Left ventricle myocardium inferior (tissue), 1 donor: ENCODE data around the gene TFG. TPM values are rescaled to one million over a fixed set of nuclear protein-coding genes. Genes with fewer than 3 reads are reported as not detected.

ENCODE experiments used
- DNase-seq: peaks from one replicate; pipeline ENCODE4 v3.0.0-alpha.2; 2020
- H3K27ac ChIP-seq: fragments of 200-600 bp; replicated peaks from 2 replicates; pipeline ENCODE4 v1.8.0; 2021
- H3K27me3 ChIP-seq: fragments of 200-600 bp; 2 replicates; pipeline ENCODE4 v1.8.0; 2021; ENCODE audit warnings: low read depth
- H3K36me3 ChIP-seq: fragments of 200-600 bp; 2 replicates; pipeline ENCODE4 v1.8.0; 2021
- H3K4me1 ChIP-seq: fragments of 200-600 bp; 2 replicates; pipeline ENCODE4 v1.8.0; 2021
- H3K4me3 ChIP-seq: fragments of 200-600 bp; 2 replicates; pipeline ENCODE4 v1.8.0; 2021; ENCODE audit warnings: mild to moderate bottlenecking, moderate library complexity
- H3K9me3 ChIP-seq: fragments of 200-600 bp; replicated peaks from 2 replicates; pipeline ENCODE4 v1.8.0; 2021
- CTCF ChIP-seq: fragments of 200-600 bp; IDR thresholded peaks from 2 replicates; pipeline ENCODE4 v1.8.0; 2021; ENCODE audit warnings: antibody characterized with exemption, mild to moderate bottlenecking, borderline replicate concordance
- intact Hi-C: fragments of 100-400 bp; cut with micrococcal nuclease; formaldehyde crosslinking; loops from one replicate; pipeline ENCODE4 v1.11.0; 2022
- total RNA-seq: library from RNA; stranded (reverse); fragmentation: NEBNext Ultra II Directional; extraction: Animal tissue kit (Norgen Biotek cat#: 25700); gene quantifications from one replicate; pipeline ENCODE4 v1.2.1, GENCODE V29; 2021
- donor health status: DM: no; HTN: yes; CAD: no; lungs with severe emphysema.

The TFG gene
- total RNA-seq, 1 donor from 2014 or later, result 114 TPM

GRCh38 chr3:100709842-100710260 lies 557 bp downstream of the TFG start:
- DNase-seq, result no peak
- Histone ChIP-seq H3K27ac (peak overlapping the region; percentile 96), H3K4me1 (peaks cover 56% of the 10 kb centered on the region), H3K9me3 (no peaks in the 10 kb centered on the region), H3K36me3 (peaks cover 13% of the 10 kb centered on the region), H3K4me3 (peak overlapping the region; percentile 82), H3K27me3 (peaks cover 8% of the 10 kb centered on the region)
- intact Hi-C loops, result no loop called here
- no peak for TF ChIP-seq CTCF

- Histone ChIP-seq H3K27me3 (peaks cover 4% of the 10 kb centered on the region), H3K9me3 (no peaks in the 10 kb centered on the region), H3K4me1 (peaks cover 62% of the 10 kb centered on the region), H3K36me3 (peaks cover 19% of the 10 kb centered on the region), H3K27ac (peak overlapping the region; percentile 96), H3K4me3 (peak overlapping the region; percentile 82)
- intact Hi-C loops, result no loop called here
- TF ChIP-seq CTCF, result peak; percentile 21
- DNase-seq, result no peak
These were observed 1.1 kb downstream of the TFG start for GRCh38 chr3:100710261-100710968.

GRCh38 chr3:100715176-100715575 lies 5.9 kb downstream of the TFG start:
- TF ChIP-seq CTCF, result no peak
- peak overlapping the region; percentile 1 for H3K27ac ChIP-seq
- H3K9me3 ChIP-seq, result no peaks in the 10 kb centered on the region
- H3K36me3 ChIP-seq, result peaks cover 44% of the 10 kb centered on the region
- H3K4me1 ChIP-seq, result peaks cover 94% of the 10 kb centered on the region
- intact Hi-C loops, result no loop called here
- DNase-seq, result no peak
- H3K4me3 ChIP-seq, result no peak overlapping the region
- H3K27me3 ChIP-seq, result no peaks in the 10 kb centered on the region

GRCh38 chr3:100717063-100717462 lies 7.8 kb downstream of the TFG start:
- H3K27me3 ChIP-seq, result no peaks in the 10 kb centered on the region
- H3K4me1 ChIP-seq, result peaks cover 79% of the 10 kb centered on the region
- H3K36me3 ChIP-seq, result peaks cover 63% of the 10 kb centered on the region
- intact Hi-C loops, result no loop called here
- no peak for DNase-seq
- H3K4me3 ChIP-seq, result no peak overlapping the region
- no peak overlapping the region for H3K27ac ChIP-seq
- no peaks in the 10 kb centered on the region for H3K9me3 ChIP-seq
- no peak for TF ChIP-seq CTCF

GRCh38 chr3:100717637-100718487 lies 8.6 kb downstream of the TFG start:
- no peak overlapping the region for H3K4me3 ChIP-seq
- no peaks in the 10 kb centered on the region for H3K27me3 ChIP-seq
- no peak overlapping the region for H3K27ac ChIP-seq
- H3K36me3 ChIP-seq, result peaks cover 71% of the 10 kb centered on the region
- no peaks in the 10 kb centered on the region for H3K9me3 ChIP-seq
- DNase-seq, result no peak
- intact Hi-C loops, result no loop called here
- no peak for TF ChIP-seq CTCF
- peaks cover 71% of the 10 kb centered on the region for H3K4me1 ChIP-seq
